K562 (cell line): ENCODE results near the gene FOXN1. TPM values are rescaled to one million over a fixed set of nuclear protein-coding genes. Genes with fewer than 3 reads are reported as not detected.

ENCODE experiments used
- CLOCK ChIP-seq: fragments of 250-450 bp; sonication (Bioruptor Pico); IDR thresholded peaks from 2 replicates; pipeline ENCODE4 v1.4.0; 2020; ENCODE audit warnings: mild to moderate bottlenecking, moderate library complexity, borderline replicate concordance
- ETV1 ChIP-seq: fragments of 450-650 bp; conservative IDR thresholded peaks from 2 replicates; pipeline ENCODE4 v1.6.1; 2016; ENCODE audit warnings: missing genetic modification characterization, control low read depth, low read depth, missing compliant biosample characterization
- THAP12 ChIP-seq: fragments of 250-450 bp; sonication (Bioruptor Pico); IDR thresholded peaks from 2 replicates; pipeline ENCODE4 v1.9.0; 2021; ENCODE audit warnings: mild to moderate bottlenecking, inconsistent platforms
- ZNF277 ChIP-seq: fragments of 250-450 bp; sonication (Bioruptor Pico); IDR thresholded peaks from 2 replicates; pipeline ENCODE4 v1.8.0; 2022; ENCODE audit warnings: inconsistent platforms, mild to moderate bottlenecking, moderate library complexity, borderline replicate concordance
- polyA plus RNA-seq, 8 experiments: library from polyadenylated mRNA; depleted of rRNA in 4 of 8; stranded (reverse) in 5 of 8; unstranded in 3 of 8; fragments of >200 nt; fragmentation: Nextera tagmentation in 2 of 8; fragmentation: Illumina TruSeq in 1 of 8; extraction: Ambion mirVana in 2 of 8; extraction: Trizol in 1 of 8; gene quantifications; 2 replicates each; pipeline versions ENCODE4 v1.2.1 to v1.2.3, GENCODE V29; 2011 to 2014; ENCODE audit warnings: inconsistent platforms in 1 of 8, missing spikeins in 1 of 8
- total RNA-seq, 7 experiments: library from RNA; depleted of rRNA in 6 of 7; stranded (reverse); fragments of >200 nt in 6 of 7; fragmentation: Illumina TruSeq in 2 of 7; extraction: Trizol in 2 of 7; gene quantifications; 2 replicates each; pipeline versions ENCODE4 v1.2.1 to v1.2.3, GENCODE V29; 2011 to 2021; ENCODE audit warnings: low replicate concordance in 1 of 7

Gene FOXN1
- total and polyA plus RNA-seq, 9 of the 15 experiments (the other 6 are each of a cell fraction or from before 2014, with no cell fraction given): not detected

- no peak for TF ChIP-seq THAP12 (CRISPR knock-in tag)
- TF ChIP-seq ZNF277 (CRISPR knock-in tag): no peak
- 0 out of 2 replicates have a peak, but pooled peaks have one; percentile 51 for TF ChIP-seq ETV1
- TF ChIP-seq CLOCK (CRISPR knock-in tag): no peak
These were observed 30.8 kb upstream of the FOXN1 start (continued) for GRCh38 chr17:28475151-28475900.
